OCI-LY3 (cell line): ENCODE measurements around the gene EOLA1.
"Not testable (repeated sequence)": the region's sequence is repeated elsewhere in the genome, so short reads cannot be mapped to it uniquely, and the experiment has no call there.

Experiments used
- H2AFZ ChIP-seq: fragments of 200-600, 300-600 bp; shearing (Covaris generic); 2 replicates; pipeline ENCODE4 v1.6.0; 2014; ENCODE audit warnings: antibody characterized with exemption, low read depth, low read length
- H3K27ac ChIP-seq: fragments of 200-600, 300-600 bp; sonication (generic); 2 replicates; pipeline ENCODE4 v1.5.1; 2014; ENCODE audit warnings: mild to moderate bottlenecking, low read length, moderate library complexity, mixed read lengths
- H3K27me3 ChIP-seq: fragments of 200-600, 300-600 bp; sonication (generic); 2 replicates; pipeline ENCODE4 v1.6.1; 2014; ENCODE audit warnings: low read depth, low read length, mixed read lengths
- H3K36me3 ChIP-seq: fragments of 200-600, 300-600 bp; sonication (generic); replicated peaks from 2 replicates; pipeline ENCODE3; 2014; ENCODE audit warnings: low read depth, low read length, mixed read lengths
- H3K4me1 ChIP-seq: fragments of 300-600, 200-600 bp; sonication (generic); 2 replicates; pipeline ENCODE4 v1.6.1; 2014; ENCODE audit warnings: low read length, mixed read lengths
- H3K4me2 ChIP-seq: fragments of 200-600, 300-600 bp; sonication (generic); 2 replicates; pipeline ENCODE4 v1.6.1; 2014; ENCODE audit warnings: low read length, mixed read lengths
- H3K4me3 ChIP-seq: fragments of 300-600, 200-600 bp; sonication (generic); 2 replicates; pipeline ENCODE4 v1.5.1; 2014; ENCODE audit warnings: antibody characterized with exemption, mild to moderate bottlenecking, low read length, moderate library complexity
- H3K79me2 ChIP-seq: fragments of 300-600, 200-600 bp; shearing (Covaris generic); 2 replicates; pipeline ENCODE4 v1.6.1; 2014; ENCODE audit warnings: mild to moderate bottlenecking, low read length, mixed read lengths
- H3K9ac ChIP-seq: fragments of 300-600, 200-600 bp; shearing (Covaris generic); 2 replicates; pipeline ENCODE4 v1.6.0; 2014; ENCODE audit warnings: mild to moderate bottlenecking, low read length, moderate library complexity
- H3K9me3 ChIP-seq: fragments of 200-600, 300-600 bp; shearing (Covaris generic); 2 replicates; pipeline ENCODE4 v1.6.1; 2014; ENCODE audit warnings: low read length, mixed read lengths; ENCODE audit not compliant: insufficient read depth
- H4K20me1 ChIP-seq: fragments of 200-600, 300-600 bp; sonication (generic); 2 replicates; pipeline ENCODE4 v1.6.1; 2016; ENCODE audit warnings: low read length, mixed read lengths; ENCODE audit not compliant: insufficient read depth
- CTCF ChIP-seq: fragments of 200-600, 300-600 bp; sonication (generic); IDR thresholded peaks from 2 replicates; pipeline ENCODE4 v1.5.1; 2014; ENCODE audit warnings: antibody characterized with exemption, low read length, low read depth
- EZH2phosphoT487 ChIP-seq: fragments of 200-600 bp; shearing (Covaris generic); IDR thresholded peaks from 2 replicates; pipeline ENCODE4 v1.6.1; 2018; ENCODE audit warnings: antibody characterized with exemption, mixed run types, low read depth

EOLA1 gene

GRCh38 chrX:149550454-149550853 is 9.6 kb downstream of the EOLA1 start:
- H3K27ac ChIP-seq, H3K79me2 ChIP-seq, H4K20me1 ChIP-seq, H3K36me3 ChIP-seq, H3K9me3 ChIP-seq, H3K4me1 ChIP-seq, H3K4me3 ChIP-seq, H3K9ac ChIP-seq, H3K27me3 ChIP-seq, H2AFZ ChIP-seq, H3K4me2 ChIP-seq: not testable (repeated sequence)

GRCh38 chrX:149551245-149551938 is 10.6 kb downstream of the EOLA1 start:
- H4K20me1 ChIP-seq, H2AFZ ChIP-seq, H3K4me3 ChIP-seq, H3K9ac ChIP-seq, H3K9me3 ChIP-seq, H3K4me1 ChIP-seq, H3K27ac ChIP-seq, H3K36me3 ChIP-seq, H3K79me2 ChIP-seq, H3K4me2 ChIP-seq, H3K27me3 ChIP-seq: not testable (repeated sequence)

GRCh38 chrX:149551939-149552248 is 11.1 kb downstream of the EOLA1 start:
- H3K27ac ChIP-seq, H3K79me2 ChIP-seq, H3K4me2 ChIP-seq, H3K27me3 ChIP-seq, H3K4me1 ChIP-seq, H3K9me3 ChIP-seq, H3K9ac ChIP-seq, H3K36me3 ChIP-seq, H3K4me3 ChIP-seq, H2AFZ ChIP-seq, H4K20me1 ChIP-seq: not testable (repeated sequence)

GRCh38 chrX:149555251-149555650 is 14.4 kb downstream of the EOLA1 start:
- not testable (repeated sequence) for H3K9ac ChIP-seq, H3K4me1 ChIP-seq, H3K9me3 ChIP-seq, H2AFZ ChIP-seq, H3K27me3 ChIP-seq, H3K27ac ChIP-seq, H3K4me2 ChIP-seq, H3K4me3 ChIP-seq, H3K79me2 ChIP-seq, H4K20me1 ChIP-seq, H3K36me3 ChIP-seq

GRCh38 chrX:149563359-149563758 is 22.5 kb downstream of the EOLA1 start:
- H4K20me1 ChIP-seq: no peaks in the 10 kb centered on the region
- no peak overlapping the region for H3K9ac ChIP-seq
- no peaks in the 10 kb centered on the region for H3K36me3 ChIP-seq
- no peaks in the 10 kb centered on the region for H3K27me3 ChIP-seq
- no peak overlapping the region for H3K4me3 ChIP-seq
- no peak overlapping the region for H2AFZ ChIP-seq
- no peak for TF ChIP-seq EZH2phosphoT487
- TF ChIP-seq CTCF: no peak
- no peaks in the 10 kb centered on the region for H3K79me2 ChIP-seq
- no peak overlapping the region for H3K27ac ChIP-seq
- H3K4me1 ChIP-seq: no peaks in the 10 kb centered on the region
- no peaks in the 10 kb centered on the region for H3K9me3 ChIP-seq
- no peak overlapping the region for H3K4me2 ChIP-seq

GRCh38 chrX:149567621-149568417 is 27.0 kb downstream of the EOLA1 start:
- H2AFZ ChIP-seq: no peak overlapping the region
- no peak overlapping the region for H3K9ac ChIP-seq
- H3K36me3 ChIP-seq: no peaks in the 10 kb centered on the region
- H3K9me3 ChIP-seq: no peaks in the 10 kb centered on the region
- no peak overlapping the region for H3K27ac ChIP-seq
- H3K4me1 ChIP-seq: peaks cover 6% of the 10 kb centered on the region
- H3K4me3 ChIP-seq: no peak overlapping the region
- TF ChIP-seq CTCF (no peak), EZH2phosphoT487 (no peak)
- H3K27me3 ChIP-seq: no peaks in the 10 kb centered on the region
- no peaks in the 10 kb centered on the region for H4K20me1 ChIP-seq
- H3K4me2 ChIP-seq: no peak overlapping the region
- H3K79me2 ChIP-seq: no peaks in the 10 kb centered on the region
